PC-9 (cell line): ENCODE results near the gene PAGR1. TPM values are rescaled to one million over a fixed set of nuclear protein-coding genes. Genes with fewer than 3 reads are reported as not detected.

Experiments
- BruUV-seq: library from RNA; stranded (reverse); fragments of 400-500 nt; replicated peaks from 2 replicates; lab custom pipeline; 2021; lab: Mats Ljungman, UMichigan
- CTCF ChIA-PET: fragments of 300-600 bp; sonication (Branson Sonifier 250); formaldehyde crosslinking; loops from one replicate; lab custom pipeline; 2022; ENCODE audit warnings: antibody characterized with exemption; lab: Charles Lee
- POLR2A ChIA-PET: fragments of 300-600 bp; sonication (Branson Sonifier 250); formaldehyde crosslinking; loops from one replicate; lab custom pipeline; 2022; ENCODE audit warnings: antibody characterized with exemption; ENCODE audit not compliant: unreplicated experiment; lab: Charles Lee
- DNase-seq, 2 experiments: peaks; one replicate each; pipeline versions ENCODE4 v3.0.0 to v3.0.0-alpha.2; 2015 to 2022; ENCODE audit warnings: mixed read lengths in 1 of 2
- H2AFZ ChIP-seq: fragments of 200-600 bp; sonication (generic); 2 replicates; pipeline ENCODE4 v1.8.1; 2017; ENCODE audit warnings: antibody characterized with exemption
- H3F3A ChIP-seq: fragments of 200-600 bp; sonication (generic); 2 replicates; pipeline ENCODE4 v1.8.1; 2017; ENCODE audit warnings: antibody characterized with exemption, mild to moderate bottlenecking, low read depth; ENCODE audit not compliant: insufficient read depth
- H3K27ac ChIP-seq: fragments of 200-600 bp; sonication (generic); 2 replicates; pipeline ENCODE4 v1.6.1; 2016; ENCODE audit warnings: mixed run types
- H3K27me3 ChIP-seq: fragments of 200-600 bp; sonication (generic); 2 replicates; pipeline ENCODE4 v1.6.1; 2016; ENCODE audit warnings: low read depth, mixed run types; ENCODE audit not compliant: insufficient read depth
- H3K36me3 ChIP-seq: fragments of 200-600 bp; sonication (generic); 2 replicates; pipeline ENCODE4 v1.6.1; 2016; ENCODE audit warnings: low read depth, mixed run types
- H3K4me1 ChIP-seq: fragments of 200-600 bp; sonication (generic); replicated peaks from 2 replicates; pipeline ENCODE4 v1.6.1; 2016; ENCODE audit warnings: mixed run types; ENCODE audit not compliant: insufficient read depth
- H3K4me2 ChIP-seq: fragments of 200-600 bp; sonication (generic); 2 replicates; pipeline ENCODE4 v1.6.1; 2017; ENCODE audit warnings: mixed run types
- H3K4me3 ChIP-seq: fragments of 200-600 bp; sonication (generic); 2 replicates; pipeline ENCODE4 v1.6.1; 2016; ENCODE audit warnings: mixed run types
- H3K79me2 ChIP-seq: fragments of 200-600 bp; sonication (generic); 2 replicates; pipeline ENCODE4 v1.6.1; 2017; ENCODE audit warnings: low read depth, mixed run types
- H3K9me2 ChIP-seq: fragments of 200-600 bp; sonication (generic); 2 replicates; pipeline ENCODE4 v1.8.1; 2017; ENCODE audit warnings: mild to moderate bottlenecking; ENCODE audit not compliant: insufficient read depth
- H3K9me3 ChIP-seq: fragments of 200-600 bp; sonication (generic); 2 replicates; pipeline ENCODE4 v1.8.1; 2016; ENCODE audit warnings: low read depth; ENCODE audit not compliant: insufficient read depth
- H4K20me1 ChIP-seq: fragments of 200-600 bp; sonication (generic); 2 replicates; pipeline ENCODE4 v1.8.1; 2017; ENCODE audit not compliant: insufficient read depth
- CTCF ChIP-seq: fragments of 200-600 bp; sonication (generic); conservative IDR thresholded peaks from 2 replicates; pipeline ENCODE4 v1.6.1; 2017; ENCODE audit warnings: mixed run types, antibody characterized with exemption, mild to moderate bottlenecking, moderate library complexity
- EZH2 ChIP-seq: fragments of 200-600 bp; sonication (generic); IDR thresholded peaks from 2 replicates; pipeline ENCODE4 v1.8.0; 2017; ENCODE audit warnings: antibody characterized with exemption, low read depth
- intact Hi-C: fragments of 100-400 bp; cut with micrococcal nuclease; formaldehyde crosslinking; loops from one replicate; pipeline ENCODE4 v1.10.0; 2022; ENCODE audit not compliant: unreplicated experiment
- total RNA-seq: library from RNA; stranded (reverse); gene quantifications from 2 replicates; pipeline ENCODE4 v1.2.3, GENCODE V29; 2021

The PAGR1 gene
- total RNA-seq, 1 experiment from 2014 or later, result 27.5 TPM

GRCh38 chr16:29813644-29814562 lies 2.0 kb upstream of the PAGR1 start:
- DNase-seq, result no peak
- Histone ChIP-seq H3K27ac (no peak overlapping the region), H3K9me2 (no peaks in the 10 kb centered on the region), H3K27me3 (no peaks in the 10 kb centered on the region), H3K4me2 (no peak overlapping the region), H3K79me2 (peaks cover 28% of the 10 kb centered on the region), H2AFZ (no peak overlapping the region), H3K4me3 (no peak overlapping the region), H4K20me1 (0 out of 2 replicates have a peak, but pooled peaks cover 3% of the 10 kb centered on the region), H3F3A (peaks cover 58% of the 10 kb centered on the region), H3K36me3 (0 out of 2 replicates have a peak, but pooled peaks cover 2% of the 10 kb centered on the region), H3K4me1 (peaks cover 48% of the 10 kb centered on the region), H3K9me3 (no peaks in the 10 kb centered on the region)
- TF ChIP-seq CTCF (no peak), EZH2 (no peak)
- intact Hi-C loops, result loop anchor here (10.0 kb wide), 1 partner anchor 219 kb away; no protein-coding TSS in a partner anchor
- BruUV-seq, result no TSS peak
- ChIA-PET POLR2A (interaction anchor here (0.6 kb wide), 1 partner anchor 202 kb away, joined by 14 read pairs; no protein-coding TSS in a partner anchor), CTCF (interaction anchor here (0.6 kb wide), 1 partner anchor 38 kb away, joined by 9 read pairs; no protein-coding TSS in a partner anchor)

- no peaks in the 10 kb centered on the region for H4K20me1 ChIP-seq
- H2AFZ ChIP-seq, result no peak overlapping the region
- BruUV-seq, result no TSS peak
- H3K36me3 ChIP-seq, result no peaks in the 10 kb centered on the region
- H3K9me2 ChIP-seq, result no peaks in the 10 kb centered on the region
- peaks cover 55% of the 10 kb centered on the region for H3F3A ChIP-seq
- ChIA-PET POLR2A (interaction anchor here (0.6 kb wide), 2 partner anchors 151 to 203 kb away, joined by 3 to 14 read pairs; no protein-coding TSS in a partner anchor), CTCF (interaction anchor here (0.6 kb wide), 1 partner anchor 37 kb away, joined by 9 read pairs; no protein-coding TSS in a partner anchor)
- no peaks in the 10 kb centered on the region for H3K27me3 ChIP-seq
- peaks cover 21% of the 10 kb centered on the region for H3K79me2 ChIP-seq
- peak overlapping the region; percentile 82; the same call in 1 of the 2 replicates for H3K4me2 ChIP-seq
- peaks cover 45% of the 10 kb centered on the region for H3K4me1 ChIP-seq
- no peaks in the 10 kb centered on the region for H3K9me3 ChIP-seq
- no peak overlapping the region for H3K4me3 ChIP-seq
- intact Hi-C loops, result loop anchor here (10.0 kb wide), 1 partner anchor 220 kb away; no protein-coding TSS in a partner anchor
- no peak for DNase-seq
- H3K27ac ChIP-seq, result no peak overlapping the region
- TF ChIP-seq CTCF (no peak), EZH2 (no peak)
Measured at GRCh38 chr16:29814592-29814991, 1.4 kb upstream of the PAGR1 start.

GRCh38 chr16:29815032-29815721 lies 775 bp upstream of the PAGR1 start:
- intact Hi-C loops, result loop anchor here (10.0 kb wide), 1 partner anchor 220 kb away; no protein-coding TSS in a partner anchor
- Histone ChIP-seq H3K4me3 (peak overlapping the region; percentile 83; the same call in 1 of the 2 replicates), H4K20me1 (no peaks in the 10 kb centered on the region), H2AFZ (peak overlapping the region; percentile 89; the same call in 1 of the 2 replicates), H3K36me3 (no peaks in the 10 kb centered on the region), H3K79me2 (peaks cover 21% of the 10 kb centered on the region), H3K9me3 (no peaks in the 10 kb centered on the region), H3F3A (peaks cover 55% of the 10 kb centered on the region), H3K9me2 (no peaks in the 10 kb centered on the region), H3K4me1 (peaks cover 50% of the 10 kb centered on the region), H3K27me3 (no peaks in the 10 kb centered on the region), H3K4me2 (peak overlapping the region; percentile 82), H3K27ac (0 out of 2 replicates have a peak overlapping the region, but pooled peaks have one; percentile 55)
- no peak for TF ChIP-seq CTCF
- TF ChIP-seq EZH2, result no peak
- DNase-seq, result no peak
- TSS peak; percentile 35 for BruUV-seq
- ChIA-PET POLR2A (interaction anchor here (0.5 to 1.0 kb wide), 5 partner anchors 9 to 152 kb away, joined by 3 to 15 read pairs (median 4); no protein-coding TSS in a partner anchor), CTCF (interaction anchor here (0.5 to 1.0 kb wide), 6 partner anchors 10 to 147 kb away, joined by 3 to 6 read pairs (median 3); partner anchors contain the start of genes KIF22, SEZ6L2 and TMEM219)
